Mesenchymal stem cell (in vitro differentiated cells and primary cell): ENCODE measurements around the gene C1orf116.

Source experiments
- DNase-seq: peaks from one replicate; pipeline ENCODE4 v3.0.0-alpha.2; 2013
- H2AFZ ChIP-seq: one replicate; pipeline ENCODE4 v1.6.1; 2013; ENCODE audit warnings: low read depth, mild to moderate bottlenecking, control low read depth, inconsistent platforms, low read length, moderate library complexity
- H2AK5ac ChIP-seq: 2 replicates; pipeline ENCODE4 v1.6.1; 2013; ENCODE audit warnings: low read length, moderate library complexity, mild to moderate bottlenecking, inconsistent platforms; ENCODE audit not compliant: severe bottlenecking
- H2BK120ac ChIP-seq: one replicate; pipeline ENCODE4 v1.6.1; 2013; ENCODE audit warnings: low read depth, mild to moderate bottlenecking, inconsistent platforms, low read length, moderate library complexity
- H2BK12ac ChIP-seq, 2 experiments: one replicate each; pipeline ENCODE4 v1.6.1; 2013; ENCODE audit warnings: inconsistent platforms in 2 of 2, low read length in 2 of 2, mild to moderate bottlenecking in 2 of 2, moderate library complexity in 2 of 2, control low read depth in 1 of 2
- H2BK15ac ChIP-seq: one replicate; pipeline ENCODE4 v1.6.1; 2013; ENCODE audit warnings: mild to moderate bottlenecking, low read depth, inconsistent platforms; ENCODE audit not compliant: poor library complexity, severe bottlenecking
- H2BK5ac ChIP-seq: 2 replicates; pipeline ENCODE4 v1.6.1; 2013; ENCODE audit warnings: low read depth, mild to moderate bottlenecking, low read length, control low read depth, inconsistent platforms; ENCODE audit not compliant: poor library complexity, severe bottlenecking
- H3K14ac ChIP-seq, 2 experiments: one replicate each; pipeline ENCODE4 v1.6.1; 2013; ENCODE audit warnings: inconsistent platforms in 2 of 2, low read length in 2 of 2, control low read depth in 1 of 2, mild to moderate bottlenecking in 1 of 2, moderate library complexity in 1 of 2
- H3K18ac ChIP-seq, 2 experiments: one replicate each; pipeline ENCODE4 v1.6.1; 2013; ENCODE audit warnings: inconsistent platforms in 2 of 2, low read length in 2 of 2, control low read depth in 1 of 2, low read depth in 1 of 2, mild to moderate bottlenecking in 1 of 2
- H3K23ac ChIP-seq, 2 experiments: one replicate each; pipeline ENCODE4 v1.6.1; 2013; ENCODE audit warnings: inconsistent platforms in 2 of 2, low read length in 2 of 2, mild to moderate bottlenecking in 2 of 2, moderate library complexity in 2 of 2, control low read depth in 1 of 2
- H3K27ac ChIP-seq: 2 replicates; pipeline ENCODE4 v1.5.1; 2013; ENCODE audit warnings: mild to moderate bottlenecking, moderate library complexity, low read length, control low read depth, inconsistent platforms; ENCODE audit not compliant: poor library complexity, severe bottlenecking
- H3K27me3 ChIP-seq, 2 experiments: 2 replicates each; pipeline versions ENCODE4 v1.6.1 to v1.7.0; 2013; ENCODE audit warnings: low read length in 2 of 2, mild to moderate bottlenecking in 2 of 2, moderate library complexity in 2 of 2, control low read depth in 1 of 2, inconsistent platforms in 1 of 2; ENCODE audit not compliant: control insufficient read depth in 1 of 2, insufficient read depth in 1 of 2
- H3K36me3 ChIP-seq, 2 experiments: 2 replicates each; pipeline versions ENCODE4 v1.6.1 to v1.7.0; 2013; ENCODE audit warnings: low read length in 2 of 2, control low read depth in 1 of 2, inconsistent platforms in 1 of 2, low read depth in 1 of 2, mild to moderate bottlenecking in 1 of 2; ENCODE audit not compliant: insufficient read depth in 2 of 2, control insufficient read depth in 1 of 2
- H3K4ac ChIP-seq, 2 experiments: one replicate each; pipeline ENCODE4 v1.6.1; 2013; ENCODE audit warnings: inconsistent platforms in 2 of 2, low read length in 2 of 2, mild to moderate bottlenecking in 2 of 2, moderate library complexity in 2 of 2, control low read depth in 1 of 2, low read depth in 1 of 2
- H3K4me1 ChIP-seq: 2 replicates; pipeline ENCODE4 v1.6.1; 2013; ENCODE audit warnings: low read depth, low read length, control low read depth; ENCODE audit not compliant: control insufficient read depth, insufficient read depth
- H3K4me2 ChIP-seq: 2 replicates; pipeline ENCODE4 v1.6.1; 2013; ENCODE audit warnings: low read length, mild to moderate bottlenecking, inconsistent platforms; ENCODE audit not compliant: poor library complexity, severe bottlenecking
- H3K4me3 ChIP-seq, 2 experiments: 2 replicates each; pipeline versions ENCODE4 v1.5.1 to v1.7.0; 2013; ENCODE audit warnings: low read length in 2 of 2, mild to moderate bottlenecking in 2 of 2, control low read depth in 1 of 2, low read depth in 1 of 2; ENCODE audit not compliant: insufficient read depth in 1 of 2
- H3K79me1 ChIP-seq: replicated peaks from 2 replicates; pipeline ENCODE4 v1.6.1; 2013; ENCODE audit warnings: mild to moderate bottlenecking, control low read depth, low read length, inconsistent platforms; ENCODE audit not compliant: poor library complexity, severe bottlenecking
- H3K9ac ChIP-seq: 2 replicates; pipeline ENCODE4 v1.7.0; 2013; ENCODE audit warnings: mild to moderate bottlenecking, low read length, moderate library complexity
- H3K9me3 ChIP-seq: 2 replicates; pipeline ENCODE4 v1.7.0; 2013; ENCODE audit warnings: mild to moderate bottlenecking, low read length; ENCODE audit not compliant: control insufficient read depth
- H4K8ac ChIP-seq: one replicate; pipeline ENCODE4 v1.6.1; 2013; ENCODE audit warnings: inconsistent platforms, mild to moderate bottlenecking, low read length, moderate library complexity
- H4K91ac ChIP-seq: one replicate; pipeline ENCODE4 v1.6.1; 2013; ENCODE audit warnings: mild to moderate bottlenecking, low read length, inconsistent platforms
- WGBS: methylation state at CpG from one replicate; pipeline ENCODE4 v1.1.7; 2013; ENCODE audit warnings: mixed read lengths; 5-methylcytosine and 5-hydroxymethylcytosine counted together

C1orf116 gene

GRCh38 chr1:207051191-207051943 lies 18.8 kb upstream of the C1orf116 start, which contains the start of gene YOD1:
Gene YOD1, minus strand, starts transcription at chr1:207051208. Its CDS starts 178 bp downstream, at chr1:207051030.
- Histone ChIP-seq H3K4ac (peak within 1 kb of the TSS; percentile 73 to 83), H3K4me2 (peak within 1 kb of the TSS; percentile 62), H3K14ac (peak within 1 kb of the TSS in 1 of 2 experiments; percentile 23), H3K4me3 (peak within 1 kb of the TSS; percentile 92 to 96), H2AK5ac (peak within 1 kb of the TSS; percentile 30), H2BK5ac (peak within 1 kb of the TSS; percentile 84), H2BK12ac (no peak within 1 kb of the TSS), H4K8ac (peak within 1 kb of the TSS; percentile 98), H3K27me3 (no peaks in the 10 kb centered on the region), H2AFZ (peak within 1 kb of the TSS; percentile 83), H4K91ac (peak within 1 kb of the TSS; percentile 77), H2BK120ac (no peak within 1 kb of the TSS), H3K4me1 (peaks cover 6% of the 10 kb centered on the region), H3K18ac (peak within 1 kb of the TSS; percentile 93), H2BK15ac (peak within 1 kb of the TSS; percentile 21), H3K9me3 (no peaks in the 10 kb centered on the region), H3K36me3 (peaks cover 2 to 41% of the 10 kb centered on the region in 2 experiments), H3K27ac (peak within 1 kb of the TSS; percentile 96), H3K23ac (peak within 1 kb of the TSS in 1 of 2 experiments; percentile 12), H3K79me1 (no peaks in the 10 kb centered on the region), H3K9ac (peak within 1 kb of the TSS; percentile 97)
- WGBS, result 46% methylated on average over 11 of the region's 15 CpGs
- peak; percentile 80 for DNase-seq

- no peaks in the 10 kb centered on the region for H3K9me3 ChIP-seq
- H3K4ac ChIP-seq, result peak overlapping the region; percentile 73 to 83
- DNase-seq, result peak; percentile 94
- peak overlapping the region; percentile 92 to 96 for H3K4me3 ChIP-seq
- peak overlapping the region; percentile 21 for H2BK15ac ChIP-seq
- peaks cover 6% of the 10 kb centered on the region for H3K4me1 ChIP-seq
- peak overlapping the region; percentile 77 for H4K91ac ChIP-seq
- H2AFZ ChIP-seq, result peak overlapping the region; percentile 83
- H2BK5ac ChIP-seq, result peak overlapping the region; percentile 84
- peak overlapping the region; percentile 97 for H3K9ac ChIP-seq
- H3K18ac ChIP-seq, result peak overlapping the region; percentile 93
- H3K4me2 ChIP-seq, result peak overlapping the region; percentile 62
- peak overlapping the region in 1 of 2 experiments; percentile 12 for H3K23ac ChIP-seq
- WGBS, result under 1% methylated on average over 46 of the region's 47 CpGs
- H2AK5ac ChIP-seq, result peak overlapping the region; percentile 9
- H2BK12ac ChIP-seq, result no peak overlapping the region
- H2BK120ac ChIP-seq, result no peak overlapping the region
- H3K27me3 ChIP-seq, result no peaks in the 10 kb centered on the region
- peak overlapping the region in 1 of 2 experiments; percentile 23 for H3K14ac ChIP-seq
- H3K36me3 ChIP-seq, result peaks cover 2 to 41% of the 10 kb centered on the region in 2 experiments
- H3K79me1 ChIP-seq, result no peaks in the 10 kb centered on the region
- H4K8ac ChIP-seq, result peak overlapping the region; percentile 98
- H3K27ac ChIP-seq, result peak overlapping the region; percentile 96
Observed at GRCh38 chr1:207050480-207051190, 18.1 kb upstream of the C1orf116 start.

- no peak overlapping the region for H3K23ac ChIP-seq
Observed at GRCh38 chr1:207049974-207050391, 17.4 kb upstream of the C1orf116 start.

GRCh38 chr1:207049514-207049913 lies 17.0 kb upstream of the C1orf116 start:
- no peak overlapping the region for H2BK120ac ChIP-seq
- H4K8ac ChIP-seq, result no peak overlapping the region
- H2BK15ac ChIP-seq, result no peak overlapping the region
- H3K27me3 ChIP-seq, result no peaks in the 10 kb centered on the region
- no peak overlapping the region for H2BK12ac ChIP-seq
- peaks cover 2 to 51% of the 10 kb centered on the region in 2 experiments for H3K36me3 ChIP-seq
- H2BK5ac ChIP-seq, result no peak overlapping the region
- peak overlapping the region in 1 of 2 experiments; percentile 96 for H3K4me3 ChIP-seq
- H3K23ac ChIP-seq, result no peak overlapping the region
- H2AK5ac ChIP-seq, result peak overlapping the region; percentile 65
- H3K9me3 ChIP-seq, result no peaks in the 10 kb centered on the region
- H2AFZ ChIP-seq, result no peak overlapping the region
- 83% methylated on average over 7 of the region's 8 CpGs for WGBS
- no peak overlapping the region for H4K91ac ChIP-seq
- H3K27ac ChIP-seq, result no peak overlapping the region
- no peak for DNase-seq
- no peaks in the 10 kb centered on the region for H3K79me1 ChIP-seq
- H3K14ac ChIP-seq, result no peak overlapping the region
- H3K18ac ChIP-seq, result no peak overlapping the region
- H3K4ac ChIP-seq, result peak overlapping the region in 1 of 2 experiments; percentile 41
- H3K4me1 ChIP-seq, result peaks cover 6% of the 10 kb centered on the region
- peak overlapping the region; percentile 46 for H3K4me2 ChIP-seq
- H3K9ac ChIP-seq, result peak overlapping the region; percentile 97

More at GRCh38 chr1:207049974-207050391, 17.4 kb upstream of the C1orf116 start:
- no peaks in the 10 kb centered on the region for H3K27me3 ChIP-seq
- H4K91ac ChIP-seq, result no peak overlapping the region
- peak overlapping the region; percentile 48 to 96 for H3K4me3 ChIP-seq
- H3K27ac ChIP-seq, result peak overlapping the region; percentile 70
- peak; percentile 78 for DNase-seq
- no peak overlapping the region for H3K4ac ChIP-seq
- no peaks in the 10 kb centered on the region for H3K9me3 ChIP-seq
- peak overlapping the region; percentile 97 for H3K9ac ChIP-seq
- H4K8ac ChIP-seq, result no peak overlapping the region
- H2BK12ac ChIP-seq, result no peak overlapping the region
- H2AK5ac ChIP-seq, result no peak overlapping the region
- peak overlapping the region; percentile 12 for H3K4me2 ChIP-seq
- H3K79me1 ChIP-seq, result no peaks in the 10 kb centered on the region
- H2BK5ac ChIP-seq, result no peak overlapping the region
- peaks cover 2 to 46% of the 10 kb centered on the region in 2 experiments for H3K36me3 ChIP-seq
- no peak overlapping the region for H3K18ac ChIP-seq
- H3K14ac ChIP-seq, result no peak overlapping the region
- H2BK120ac ChIP-seq, result no peak overlapping the region
- H3K4me1 ChIP-seq, result peaks cover 6% of the 10 kb centered on the region
- H2AFZ ChIP-seq, result no peak overlapping the region
- 1% methylated on average over 4 of the region's 6 CpGs for WGBS
- H2BK15ac ChIP-seq, result no peak overlapping the region
